SK-N-SH (cell line): ENCODE measurements around the gene TM2D3.

Source experiments
- EZH2phosphoT487 ChIP-seq: fragments of 200-600 bp; sonication (generic); IDR thresholded peaks from 2 replicates; pipeline ENCODE4 v1.6.1; 2017; ENCODE audit warnings: low read depth, mixed run types, mild to moderate bottlenecking, antibody characterized with exemption, moderate library complexity, borderline replicate concordance
- FOSL2 ChIP-seq: IDR thresholded peaks from 2 replicates; pipeline ENCODE4 v1.4.0; 2012; ENCODE audit warnings: low read depth, mild to moderate bottlenecking, moderate library complexity, borderline replicate concordance
- RAD21 ChIP-seq: IDR thresholded peaks from 2 replicates; pipeline ENCODE4 v1.6.1; 2012; ENCODE audit warnings: mild to moderate bottlenecking, low read length
- TF ChIP-seq, protein P1 (sequence below): IDR thresholded peaks from 2 replicates; pipeline ENCODE4; 2012
- TF ChIP-seq, protein P2 (sequence below): fragments of 150-350 bp; IDR thresholded peaks from 2 replicates; pipeline ENCODE4 v1.6.1; 2017; ENCODE audit warnings: antibody characterized with exemption, low read length, low read depth, borderline replicate concordance
- TF ChIP-seq, protein P3 (sequence below): fragments of 200-600 bp; sonication (generic); IDR thresholded peaks from 2 replicates; pipeline ENCODE4 v1.6.1; 2017; ENCODE audit warnings: antibody characterized with exemption, mild to moderate bottlenecking, moderate library complexity

GRCh38 chr15:101609742-101610610 is 42.2 kb downstream of the TM2D3 start:
- TF ChIP-seq, protein P1, sequence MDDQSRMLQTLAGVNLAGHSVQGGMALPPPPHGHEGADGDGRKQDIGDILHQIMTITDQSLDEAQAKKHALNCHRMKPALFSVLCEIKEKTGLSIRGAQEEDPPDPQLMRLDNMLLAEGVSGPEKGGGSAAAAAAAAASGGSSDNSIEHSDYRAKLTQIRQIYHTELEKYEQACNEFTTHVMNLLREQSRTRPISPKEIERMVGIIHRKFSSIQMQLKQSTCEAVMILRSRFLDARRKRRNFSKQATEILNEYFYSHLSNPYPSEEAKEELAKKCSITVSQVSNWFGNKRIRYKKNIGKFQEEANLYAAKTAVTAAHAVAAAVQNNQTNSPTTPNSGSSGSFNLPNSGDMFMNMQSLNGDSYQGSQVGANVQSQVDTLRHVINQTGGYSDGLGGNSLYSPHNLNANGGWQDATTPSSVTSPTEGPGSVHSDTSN: no peak
- TF ChIP-seq, protein P2, sequence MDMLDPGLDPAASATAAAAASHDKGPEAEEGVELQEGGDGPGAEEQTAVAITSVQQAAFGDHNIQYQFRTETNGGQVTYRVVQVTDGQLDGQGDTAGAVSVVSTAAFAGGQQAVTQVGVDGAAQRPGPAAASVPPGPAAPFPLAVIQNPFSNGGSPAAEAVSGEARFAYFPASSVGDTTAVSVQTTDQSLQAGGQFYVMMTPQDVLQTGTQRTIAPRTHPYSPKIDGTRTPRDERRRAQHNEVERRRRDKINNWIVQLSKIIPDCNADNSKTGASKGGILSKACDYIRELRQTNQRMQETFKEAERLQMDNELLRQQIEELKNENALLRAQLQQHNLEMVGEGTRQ: no peak
- TF ChIP-seq, protein P3, sequence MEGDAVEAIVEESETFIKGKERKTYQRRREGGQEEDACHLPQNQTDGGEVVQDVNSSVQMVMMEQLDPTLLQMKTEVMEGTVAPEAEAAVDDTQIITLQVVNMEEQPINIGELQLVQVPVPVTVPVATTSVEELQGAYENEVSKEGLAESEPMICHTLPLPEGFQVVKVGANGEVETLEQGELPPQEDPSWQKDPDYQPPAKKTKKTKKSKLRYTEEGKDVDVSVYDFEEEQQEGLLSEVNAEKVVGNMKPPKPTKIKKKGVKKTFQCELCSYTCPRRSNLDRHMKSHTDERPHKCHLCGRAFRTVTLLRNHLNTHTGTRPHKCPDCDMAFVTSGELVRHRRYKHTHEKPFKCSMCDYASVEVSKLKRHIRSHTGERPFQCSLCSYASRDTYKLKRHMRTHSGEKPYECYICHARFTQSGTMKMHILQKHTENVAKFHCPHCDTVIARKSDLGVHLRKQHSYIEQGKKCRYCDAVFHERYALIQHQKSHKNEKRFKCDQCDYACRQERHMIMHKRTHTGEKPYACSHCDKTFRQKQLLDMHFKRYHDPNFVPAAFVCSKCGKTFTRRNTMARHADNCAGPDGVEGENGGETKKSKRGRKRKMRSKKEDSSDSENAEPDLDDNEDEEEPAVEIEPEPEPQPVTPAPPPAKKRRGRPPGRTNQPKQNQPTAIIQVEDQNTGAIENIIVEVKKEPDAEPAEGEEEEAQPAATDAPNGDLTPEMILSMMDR: no peak
- TF ChIP-seq FOSL2: no peak
- no peak for TF ChIP-seq EZH2phosphoT487
- TF ChIP-seq RAD21: no peak
